Measurements from ENCODE around the gene ADAMTS1.

ADAMTS1 gene

DNA sequence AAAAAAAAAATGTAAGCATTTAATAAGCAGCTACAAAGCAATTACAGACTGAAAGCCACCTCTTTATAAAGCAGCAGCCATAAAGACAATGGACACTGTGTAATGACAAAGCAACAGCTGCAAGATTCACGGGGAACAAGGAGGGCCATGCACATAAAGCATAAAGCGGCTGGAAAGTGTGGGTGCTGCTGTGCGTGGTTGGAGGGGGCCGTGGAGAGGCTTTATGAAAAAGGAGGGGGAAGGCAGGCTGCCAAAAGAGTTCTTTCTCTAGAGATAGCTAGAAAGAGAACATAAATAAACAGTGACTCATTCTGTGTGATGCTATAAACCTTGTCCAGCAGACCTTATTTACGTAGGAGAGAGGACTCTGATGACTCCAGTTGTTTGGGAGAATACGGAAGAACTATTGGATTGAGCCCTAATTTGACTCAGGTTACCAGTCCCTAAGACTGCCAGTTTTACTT is 49.3 kb downstream of the ADAMTS1 start:
- no peaks in the 10 kb centered on the region for H3K9me2 ChIP-seq (replicated peaks; ENCODE audit: low read depth, low read length)
- H3F3A ChIP-seq (ENCODE audit: low read depth) = no peaks in the 10 kb centered on the region
- peaks cover 3% of the 10 kb centered on the region; the same call in 1 of the 2 replicates for H3K9me3 ChIP-seq (ENCODE audit: insufficient read depth, low read depth, low read length)
- no peaks in the 10 kb centered on the region for H3K79me2 ChIP-seq (ENCODE audit: insufficient read depth, low read length)
- TF ChIP-seq EZH2phosphoT487 (IDR thresholded peaks at IDR 0.05; ENCODE audit: borderline replicate concordance) = no peak
- TF ChIP-seq, protein P1, sequence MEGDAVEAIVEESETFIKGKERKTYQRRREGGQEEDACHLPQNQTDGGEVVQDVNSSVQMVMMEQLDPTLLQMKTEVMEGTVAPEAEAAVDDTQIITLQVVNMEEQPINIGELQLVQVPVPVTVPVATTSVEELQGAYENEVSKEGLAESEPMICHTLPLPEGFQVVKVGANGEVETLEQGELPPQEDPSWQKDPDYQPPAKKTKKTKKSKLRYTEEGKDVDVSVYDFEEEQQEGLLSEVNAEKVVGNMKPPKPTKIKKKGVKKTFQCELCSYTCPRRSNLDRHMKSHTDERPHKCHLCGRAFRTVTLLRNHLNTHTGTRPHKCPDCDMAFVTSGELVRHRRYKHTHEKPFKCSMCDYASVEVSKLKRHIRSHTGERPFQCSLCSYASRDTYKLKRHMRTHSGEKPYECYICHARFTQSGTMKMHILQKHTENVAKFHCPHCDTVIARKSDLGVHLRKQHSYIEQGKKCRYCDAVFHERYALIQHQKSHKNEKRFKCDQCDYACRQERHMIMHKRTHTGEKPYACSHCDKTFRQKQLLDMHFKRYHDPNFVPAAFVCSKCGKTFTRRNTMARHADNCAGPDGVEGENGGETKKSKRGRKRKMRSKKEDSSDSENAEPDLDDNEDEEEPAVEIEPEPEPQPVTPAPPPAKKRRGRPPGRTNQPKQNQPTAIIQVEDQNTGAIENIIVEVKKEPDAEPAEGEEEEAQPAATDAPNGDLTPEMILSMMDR (conservative IDR thresholded peaks at IDR 0.05; ENCODE audit: low read length) = no peak
- no peak overlapping the region for H3K4me3 ChIP-seq (ENCODE audit: low read length, poor library complexity, severe bottlenecking)
- no peaks in the 10 kb centered on the region for H3K4me1 ChIP-seq (ENCODE audit: insufficient read depth, low read length, poor library complexity, severe bottlenecking)
- H3K36me3 ChIP-seq (ENCODE audit: insufficient read depth, low read length) = no peaks in the 10 kb centered on the region
- no peaks in the 10 kb centered on the region for H3K27me3 ChIP-seq (ENCODE audit: insufficient read depth, low read length, poor library complexity, severe bottlenecking)
- no peak overlapping the region for H3K4me2 ChIP-seq (ENCODE audit: low read depth, low read length, poor library complexity, severe bottlenecking)
- H3K9ac ChIP-seq (ENCODE audit: low read depth, low read length, poor library complexity, severe bottlenecking) = no peak overlapping the region
- no peaks in the 10 kb centered on the region for H4K20me1 ChIP-seq (ENCODE audit: insufficient read depth, low read length, poor library complexity, severe bottlenecking)
- no peak overlapping the region for H2AFZ ChIP-seq (ENCODE audit: low read length)

DNA sequence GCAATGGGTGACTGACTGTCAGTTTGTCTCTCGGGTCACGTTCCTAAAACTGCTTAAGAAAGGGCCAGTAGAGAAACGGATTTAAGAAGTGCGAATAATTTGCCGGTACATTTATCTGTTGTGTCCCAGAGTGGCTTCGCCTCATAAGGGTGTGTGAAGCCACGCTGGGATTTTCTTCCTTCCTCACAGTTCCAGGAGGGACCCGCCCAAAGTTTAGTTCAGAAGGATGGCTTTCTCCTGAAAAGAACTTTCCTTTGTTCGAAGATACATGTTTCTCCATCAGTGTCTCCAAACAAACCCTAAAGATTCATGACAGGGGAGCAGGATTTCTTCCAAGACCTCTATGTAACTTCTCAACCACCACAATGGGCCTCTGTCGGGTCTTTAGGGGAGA is 49.8 kb downstream of the ADAMTS1 start:
- no peaks in the 10 kb centered on the region for H3K36me3 ChIP-seq (ENCODE audit: insufficient read depth, low read length)
- H3K9me3 ChIP-seq (ENCODE audit: insufficient read depth, low read depth, low read length) = peaks cover 3% of the 10 kb centered on the region; the same call in 1 of the 2 replicates
- H4K20me1 ChIP-seq (ENCODE audit: insufficient read depth, low read length, poor library complexity, severe bottlenecking) = no peaks in the 10 kb centered on the region
- H3K9me2 ChIP-seq (replicated peaks; ENCODE audit: low read depth, low read length) = no peaks in the 10 kb centered on the region
- no peak overlapping the region for H3K4me3 ChIP-seq (ENCODE audit: low read length, poor library complexity, severe bottlenecking)
- no peak overlapping the region for H2AFZ ChIP-seq (ENCODE audit: low read length)
- H3K27me3 ChIP-seq (ENCODE audit: insufficient read depth, low read length, poor library complexity, severe bottlenecking) = no peaks in the 10 kb centered on the region
- H3K4me1 ChIP-seq (ENCODE audit: insufficient read depth, low read length, poor library complexity, severe bottlenecking) = no peaks in the 10 kb centered on the region
- no peaks in the 10 kb centered on the region for H3F3A ChIP-seq (ENCODE audit: low read depth)
- no peak overlapping the region for H3K4me2 ChIP-seq (ENCODE audit: low read depth, low read length, poor library complexity, severe bottlenecking)
- H3K9ac ChIP-seq (ENCODE audit: low read depth, low read length, poor library complexity, severe bottlenecking) = no peak overlapping the region
- TF ChIP-seq, protein P1 (conservative IDR thresholded peaks at IDR 0.05; ENCODE audit: low read length) = no peak
- TF ChIP-seq EZH2phosphoT487 (IDR thresholded peaks at IDR 0.05; ENCODE audit: borderline replicate concordance) = no peak
- H3K79me2 ChIP-seq (ENCODE audit: insufficient read depth, low read length) = no peaks in the 10 kb centered on the region

GRCh38 chr21:26794597-26795411 is 50.4 kb downstream of the ADAMTS1 start:
- H3K27me3 ChIP-seq (ENCODE audit: insufficient read depth, low read length, poor library complexity, severe bottlenecking) = no peaks in the 10 kb centered on the region
- no peaks in the 10 kb centered on the region for H3K79me2 ChIP-seq (ENCODE audit: insufficient read depth, low read length)
- peaks cover 3% of the 10 kb centered on the region; the same call in 1 of the 2 replicates for H3K9me3 ChIP-seq (ENCODE audit: insufficient read depth, low read depth, low read length)
- no peak overlapping the region for H3K4me3 ChIP-seq (ENCODE audit: low read length, poor library complexity, severe bottlenecking)
- no peaks in the 10 kb centered on the region for H4K20me1 ChIP-seq (ENCODE audit: insufficient read depth, low read length, poor library complexity, severe bottlenecking)
- H3K36me3 ChIP-seq (ENCODE audit: insufficient read depth, low read length) = no peaks in the 10 kb centered on the region
- no peak overlapping the region for H3K9ac ChIP-seq (ENCODE audit: low read depth, low read length, poor library complexity, severe bottlenecking)
- H3F3A ChIP-seq (ENCODE audit: low read depth) = no peaks in the 10 kb centered on the region
- H3K9me2 ChIP-seq (replicated peaks; ENCODE audit: low read depth, low read length) = no peaks in the 10 kb centered on the region
- no peaks in the 10 kb centered on the region for H3K4me1 ChIP-seq (ENCODE audit: insufficient read depth, low read length, poor library complexity, severe bottlenecking)
- H2AFZ ChIP-seq (ENCODE audit: low read length) = no peak overlapping the region
- TF ChIP-seq EZH2phosphoT487 (IDR thresholded peaks at IDR 0.05; ENCODE audit: borderline replicate concordance) = no peak
- TF ChIP-seq, protein P1 (conservative IDR thresholded peaks at IDR 0.05; ENCODE audit: low read length) = no peak
- H3K4me2 ChIP-seq (ENCODE audit: low read depth, low read length, poor library complexity, severe bottlenecking) = no peak overlapping the region
